NCI-H446 treated with DMSO at 0.1 percent for 48 hours (cell line): ENCODE measurements around the gene ANKMY1.

Source experiments
- DNase-seq: peaks from one replicate; lab custom pipeline; 2025; lab: John Stamatoyannopoulos, UW

ANKMY1 gene

GRCh38 chr2:240473211-240473610, 84.6 kb downstream of the ANKMY1 start:
- no peak for DNase-seq

GRCh38 chr2:240472078-240472790, 85.6 kb downstream of the ANKMY1 start:
- DNase-seq: no peak

GRCh38 chr2:240469740-240470139, 88.0 kb downstream of the ANKMY1 start:
- no peak for DNase-seq

- no peak for DNase-seq
Measured at GRCh38 chr2:240469239-240469636, 88.5 kb downstream of the ANKMY1 start.

- DNase-seq: no peak
Measured at GRCh38 chr2:240468303-240469238, 89.2 kb downstream of the ANKMY1 start.

- no peak for DNase-seq
Measured at GRCh38 chr2:240467659-240468302, 90.0 kb downstream of the ANKMY1 start.

DNA sequence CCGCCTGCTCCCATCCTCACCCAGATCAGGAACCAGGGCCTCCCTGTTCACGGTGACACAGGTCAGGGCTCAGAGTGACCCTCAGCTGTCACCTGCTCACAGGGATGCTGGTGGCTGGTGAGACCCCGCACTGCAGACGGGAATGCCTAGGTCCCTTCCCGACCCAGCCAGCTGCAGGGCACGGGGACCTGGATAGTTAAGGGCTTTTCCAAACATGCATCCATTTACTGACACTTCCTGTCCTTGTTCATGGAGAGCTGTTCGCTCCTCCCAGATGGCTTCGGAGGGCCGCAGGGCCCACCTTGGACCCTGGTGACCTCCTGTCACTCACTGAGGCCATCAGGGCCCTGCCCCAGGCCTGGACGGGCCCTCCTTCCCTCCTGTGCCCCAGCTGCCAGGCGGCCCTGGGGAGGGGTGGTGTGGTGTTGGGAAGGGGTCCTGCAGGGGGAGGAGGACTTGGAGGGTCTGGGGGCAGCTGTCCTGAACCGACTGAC, 90.6 kb downstream of the ANKMY1 start:
- no peak for DNase-seq

GRCh38 chr2:240466579-240467148, 91.1 kb downstream of the ANKMY1 start:
- DNase-seq: no peak

- no peak for DNase-seq
Measured at GRCh38 chr2:240465765-240466578, 91.8 kb downstream of the ANKMY1 start.

DNA sequence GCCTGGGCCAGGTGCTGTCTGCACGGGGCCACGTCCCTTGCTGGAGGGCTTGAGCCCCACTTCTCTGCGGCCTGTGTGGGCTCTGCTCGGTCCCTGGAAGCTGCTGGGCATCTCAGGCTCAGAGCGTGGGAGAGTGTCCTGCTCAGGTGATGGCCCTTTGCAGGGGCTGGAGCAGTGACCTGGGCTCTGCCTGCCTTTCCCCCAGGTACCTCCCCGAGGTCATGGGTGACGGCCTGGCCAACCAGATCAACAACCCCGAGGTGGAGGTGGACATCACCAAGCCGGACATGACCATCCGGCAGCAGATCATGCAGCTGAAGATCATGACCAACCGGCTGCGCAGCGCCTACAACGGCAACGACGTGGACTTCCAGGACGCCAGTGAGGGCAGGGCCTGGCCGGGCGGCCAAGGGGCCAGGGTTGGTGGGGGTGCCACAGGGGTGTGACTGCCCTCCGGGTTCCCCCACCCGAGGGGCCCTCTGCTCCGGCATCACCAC, 92.5 kb downstream of the ANKMY1 start:
- no peak for DNase-seq

DNA sequence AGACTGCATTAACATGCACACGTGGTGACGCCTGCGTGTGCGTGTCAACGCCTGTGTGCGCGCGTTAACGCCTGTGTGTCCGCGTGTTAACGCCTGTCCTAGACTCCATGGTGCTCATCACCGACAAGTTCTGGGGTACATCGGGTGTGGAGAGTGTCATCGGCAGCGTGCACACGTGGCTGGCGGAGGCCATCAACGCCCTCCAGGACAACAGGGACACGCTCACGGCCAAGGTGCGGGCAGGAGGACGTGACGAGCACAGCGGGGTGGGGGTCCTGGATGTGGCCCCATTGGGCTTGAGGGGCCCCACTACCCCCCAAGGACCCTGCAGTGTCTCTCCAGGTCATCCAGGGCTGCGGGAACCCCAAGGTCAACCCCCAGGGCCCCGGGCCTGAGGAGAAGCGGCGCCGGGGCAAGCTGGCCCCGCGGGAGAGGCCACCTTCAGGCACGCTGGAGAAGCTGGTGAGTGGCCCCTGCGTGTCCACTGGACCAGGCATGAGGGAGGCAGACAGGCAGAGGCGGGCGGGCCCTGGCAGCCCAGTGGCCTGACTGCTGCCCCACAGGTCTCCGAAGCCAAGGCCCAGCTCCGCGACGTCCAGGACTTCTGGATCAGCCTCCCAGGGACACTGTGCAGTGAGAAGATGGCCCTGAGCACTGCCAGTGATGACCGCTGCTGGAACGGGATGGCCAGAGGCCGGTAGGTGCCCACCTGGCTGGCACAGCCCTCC, 93.1 kb downstream of the ANKMY1 start:
- no peak for DNase-seq

DNA sequence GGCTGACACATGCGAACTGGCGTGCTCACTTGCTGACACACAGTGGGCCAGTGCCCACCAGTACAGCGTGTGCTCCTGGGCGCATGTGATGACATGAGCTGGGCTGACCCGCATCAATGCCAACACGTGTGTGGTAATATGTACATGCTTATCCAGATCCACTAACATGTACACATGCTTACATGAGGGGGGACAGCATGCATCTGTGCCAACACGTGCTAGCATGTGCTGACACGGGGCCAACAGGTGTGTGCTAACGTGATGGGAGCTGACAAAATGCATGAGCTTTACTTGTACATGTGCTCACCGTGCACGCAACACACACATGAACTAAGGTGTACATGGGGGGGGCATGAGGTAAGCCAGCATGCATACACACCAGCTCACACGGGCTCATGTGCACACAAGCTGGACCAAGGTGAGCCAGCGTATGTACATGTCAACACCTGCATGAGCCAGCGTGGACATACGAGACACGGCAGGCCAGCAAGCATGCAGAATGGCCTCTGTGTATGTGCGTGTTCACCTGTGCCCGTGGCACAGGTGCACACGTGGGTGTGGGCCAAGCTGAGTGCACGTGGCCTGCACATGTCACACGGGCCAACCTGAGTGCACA, 93.8 kb downstream of the ANKMY1 start:
- no peak for DNase-seq

GRCh38 chr2:240463274-240463865, 94.4 kb downstream of the ANKMY1 start:
- no peak for DNase-seq

GRCh38 chr2:240462707-240463273, 95.0 kb downstream of the ANKMY1 start:
- DNase-seq: no peak

DNA sequence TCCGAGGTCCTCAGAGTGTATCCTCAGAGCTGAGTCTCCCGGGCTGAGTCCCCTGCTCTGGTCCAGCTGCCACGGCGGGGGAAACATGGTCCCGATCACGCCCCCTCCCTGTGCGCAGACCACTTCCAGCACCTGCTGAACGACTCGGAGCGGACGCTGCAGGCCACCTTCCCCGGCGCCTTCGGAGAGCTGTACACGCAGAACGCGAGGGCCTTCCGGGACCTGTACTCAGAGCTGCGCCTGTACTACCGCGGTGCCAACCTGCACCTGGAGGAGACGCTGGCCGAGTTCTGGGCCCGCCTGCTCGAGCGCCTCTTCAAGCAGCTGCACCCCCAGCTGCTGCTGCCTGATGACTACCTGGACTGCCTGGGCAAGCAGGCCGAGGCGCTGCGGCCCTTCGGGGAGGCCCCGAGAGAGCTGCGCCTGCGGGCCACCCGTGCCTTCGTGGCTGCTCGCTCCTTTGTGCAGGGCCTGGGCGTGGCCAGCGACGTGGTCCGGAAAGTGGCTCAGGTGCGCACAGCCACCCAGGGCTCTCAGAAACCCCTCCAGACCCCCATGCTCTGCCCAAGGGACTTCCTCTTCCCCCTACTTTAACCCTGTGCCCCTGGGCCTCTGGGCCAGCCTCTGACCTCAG, 95.6 kb downstream of the ANKMY1 start:
- DNase-seq: no peak

GRCh38 chr2:240461471-240462072, 96.2 kb downstream of the ANKMY1 start:
- DNase-seq: no peak

DNA sequence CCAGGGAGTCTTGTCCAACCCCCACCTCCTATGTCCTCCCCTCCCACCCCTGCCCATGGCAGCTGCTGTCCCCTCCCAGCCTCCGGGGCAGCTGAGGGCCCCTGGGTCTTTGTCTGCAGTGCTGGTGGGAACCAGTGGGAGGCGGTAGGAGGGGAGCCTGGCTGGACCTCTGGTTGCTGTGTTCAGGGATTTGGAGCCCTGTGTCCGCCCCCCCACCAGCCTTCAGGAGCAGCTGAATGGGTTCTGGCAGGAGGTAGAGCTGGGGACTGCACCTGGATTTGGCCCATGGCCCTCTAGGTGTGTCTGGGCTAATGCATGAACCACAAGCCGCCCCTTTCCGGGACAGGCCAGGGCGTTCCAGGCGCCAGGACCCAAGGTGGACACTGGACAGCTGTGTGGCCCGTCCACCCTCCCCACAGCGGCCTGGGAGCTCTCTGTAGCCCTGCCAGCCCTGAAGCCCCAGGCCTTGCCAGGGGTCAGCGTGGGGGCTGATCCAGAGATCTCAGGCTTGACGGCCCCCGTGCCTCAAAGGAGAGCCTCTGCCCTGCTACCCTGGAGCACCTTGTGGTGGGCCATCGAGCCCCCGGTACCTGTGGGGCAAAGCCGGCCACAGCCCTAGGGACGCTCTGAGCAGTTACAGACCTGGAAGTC, 96.9 kb downstream of the ANKMY1 start:
- DNase-seq: no peak

- no peak for DNase-seq
Measured at GRCh38 chr2:240460253-240460711, 97.5 kb downstream of the ANKMY1 start.
